Stimulated activated CD4-positive, alpha-beta T cell treated with anti-CD3 and anti-CD28 coated beads, Interleukin-12 subunit alpha, Interleukin-12 subunit beta, amount 100 ng/mL, for 24 hours (primary cell): ENCODE measurements around the gene CNTD1.

ENCODE experiments used
- DNase-seq, 2 experiments: peaks; one replicate each; pipeline ENCODE4 v3.0.0-alpha.2; 2020; ENCODE audit warnings: low read depth in 2 of 2

CNTD1 gene

DNA sequence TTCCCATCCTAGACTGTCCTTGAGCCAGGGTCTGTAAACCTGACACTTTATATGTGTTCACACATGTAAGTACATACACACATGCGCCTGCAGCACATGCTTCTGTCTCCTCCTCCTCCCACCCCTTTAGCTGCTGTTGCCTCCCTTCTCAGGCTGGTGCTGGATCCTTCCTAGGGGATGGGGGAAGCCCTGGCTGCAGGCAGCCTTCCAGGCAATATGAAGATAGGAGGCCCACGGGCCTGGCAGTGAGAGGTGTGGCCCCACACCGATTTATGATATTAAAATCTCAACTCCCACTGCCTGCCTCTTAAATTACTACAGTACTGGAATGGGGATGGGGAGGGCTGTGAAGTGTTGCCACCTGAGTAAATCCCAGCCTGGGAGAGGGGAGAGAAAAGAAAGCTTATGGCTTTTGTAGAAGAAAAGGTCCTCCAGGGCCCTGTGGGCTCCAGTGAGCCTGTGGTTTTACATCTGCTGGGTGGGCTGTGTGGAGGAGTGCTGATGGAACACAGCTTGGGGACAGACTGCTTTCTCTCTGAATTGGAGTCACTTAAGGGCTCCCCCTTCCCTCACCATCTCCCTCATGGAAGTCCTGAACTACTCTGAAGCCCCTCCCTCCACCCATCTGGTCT is 19.2 kb upstream of the CNTD1 start:
- DNase-seq: no peak

DNA sequence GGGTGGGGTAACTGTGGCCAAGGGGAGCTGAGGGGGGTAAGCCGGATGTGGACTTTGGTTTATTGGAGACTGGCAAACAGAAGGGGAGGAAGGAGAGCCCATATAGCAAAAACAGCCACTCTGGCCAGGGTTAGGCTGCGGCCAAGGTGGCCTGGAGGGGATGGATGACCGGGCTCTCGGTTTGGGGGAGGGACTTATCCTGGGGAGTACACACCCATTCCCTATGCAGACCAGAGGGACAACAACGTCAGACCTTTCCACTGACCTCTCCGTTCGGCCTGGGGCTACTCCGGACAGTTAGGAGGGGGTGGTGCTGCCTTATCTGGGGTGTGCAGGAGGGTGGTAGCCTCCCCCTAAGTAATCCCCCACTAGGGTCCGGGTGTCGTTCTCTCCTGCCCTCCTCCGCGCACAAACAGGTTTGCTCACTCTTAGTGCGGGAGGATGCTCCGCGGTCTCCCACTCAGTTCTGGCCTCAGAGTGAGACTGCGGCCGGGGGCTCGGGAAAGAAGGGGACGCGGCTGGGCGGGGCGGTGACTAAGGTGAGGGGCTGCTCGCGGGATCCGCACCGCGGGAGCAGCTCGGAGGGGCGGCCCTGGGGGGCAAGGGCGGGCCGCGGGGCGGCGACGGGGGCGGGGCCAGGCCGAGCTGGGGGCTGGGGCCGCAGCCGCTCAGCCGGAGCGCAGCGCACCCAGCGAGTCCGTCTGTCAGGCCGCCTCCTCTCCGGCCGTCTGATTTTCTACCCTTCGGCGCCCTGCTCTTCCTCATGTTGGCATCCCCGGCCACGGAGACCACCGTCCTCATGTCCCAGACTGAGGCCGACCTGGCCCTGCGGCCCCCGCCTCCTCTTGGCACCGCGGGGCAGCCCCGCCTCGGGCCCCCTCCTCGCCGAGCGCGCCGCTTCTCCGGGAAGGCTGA is 18.5 kb upstream of the CNTD1 start, which contains the start of gene WNK4:
TSS of gene WNK4 (plus strand) at position 675 of the 915 bp plus-strand sequence. CDS start at position 764, 89 bp downstream.
- no peak for DNase-seq

DNA sequence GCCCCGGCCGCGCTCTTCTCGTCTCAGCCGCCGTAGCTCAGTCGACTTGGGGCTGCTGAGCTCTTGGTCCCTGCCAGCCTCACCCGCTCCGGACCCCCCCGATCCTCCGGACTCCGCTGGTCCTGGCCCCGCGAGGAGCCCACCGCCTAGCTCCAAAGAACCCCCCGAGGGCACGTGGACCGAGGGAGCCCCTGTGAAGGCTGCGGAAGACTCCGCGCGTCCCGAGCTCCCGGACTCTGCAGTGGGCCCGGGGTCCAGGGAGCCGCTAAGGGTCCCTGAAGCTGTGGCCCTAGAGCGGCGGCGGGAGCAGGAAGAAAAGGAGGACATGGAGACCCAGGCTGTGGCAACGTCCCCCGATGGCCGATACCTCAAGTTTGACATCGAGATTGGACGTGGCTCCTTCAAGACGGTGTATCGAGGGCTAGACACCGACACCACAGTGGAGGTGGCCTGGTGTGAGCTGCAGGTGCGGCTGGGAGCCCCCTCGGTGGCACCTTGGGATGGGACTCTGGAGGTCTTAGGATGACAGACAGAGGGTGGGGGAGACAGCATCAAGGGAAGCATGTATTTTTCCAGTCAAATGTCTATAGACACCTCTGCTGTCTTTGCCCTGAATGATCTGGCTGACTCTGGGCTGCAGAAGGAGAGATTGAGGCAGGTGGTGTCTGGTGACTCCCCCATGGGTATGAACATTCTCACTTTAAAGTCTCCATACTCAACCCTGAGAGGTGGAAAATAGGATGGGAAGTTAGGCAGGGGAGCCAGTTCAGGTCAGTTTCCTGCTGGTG is 17.6 kb upstream of the CNTD1 start:
- no peak for DNase-seq

DNA sequence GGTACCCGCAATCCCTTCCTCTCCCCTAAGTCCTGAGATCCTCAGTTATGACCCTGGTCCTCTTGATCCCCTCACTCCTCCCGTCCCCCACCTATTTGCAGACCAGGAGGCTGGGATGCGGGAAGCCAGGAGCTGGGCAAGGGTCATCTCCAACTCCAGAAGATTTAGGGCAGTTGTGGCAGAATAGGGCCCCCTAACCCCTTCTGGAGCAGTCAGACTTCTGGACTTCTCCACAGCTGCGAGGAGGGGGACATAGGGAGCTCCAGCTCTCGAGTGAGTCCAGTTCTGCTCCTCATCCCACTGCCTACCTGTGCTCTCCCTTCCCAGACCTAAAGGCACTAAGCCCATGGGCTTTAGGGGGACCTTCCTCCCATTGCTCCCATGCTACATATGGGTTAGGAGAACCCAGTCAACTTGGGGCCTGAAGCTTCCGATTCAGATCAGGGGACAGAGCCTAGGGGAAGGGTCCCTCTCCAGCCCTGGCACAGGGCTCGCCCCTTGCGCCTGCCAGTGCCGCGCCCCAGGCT is 17.0 kb upstream of the CNTD1 start:
- no peak for DNase-seq

DNA sequence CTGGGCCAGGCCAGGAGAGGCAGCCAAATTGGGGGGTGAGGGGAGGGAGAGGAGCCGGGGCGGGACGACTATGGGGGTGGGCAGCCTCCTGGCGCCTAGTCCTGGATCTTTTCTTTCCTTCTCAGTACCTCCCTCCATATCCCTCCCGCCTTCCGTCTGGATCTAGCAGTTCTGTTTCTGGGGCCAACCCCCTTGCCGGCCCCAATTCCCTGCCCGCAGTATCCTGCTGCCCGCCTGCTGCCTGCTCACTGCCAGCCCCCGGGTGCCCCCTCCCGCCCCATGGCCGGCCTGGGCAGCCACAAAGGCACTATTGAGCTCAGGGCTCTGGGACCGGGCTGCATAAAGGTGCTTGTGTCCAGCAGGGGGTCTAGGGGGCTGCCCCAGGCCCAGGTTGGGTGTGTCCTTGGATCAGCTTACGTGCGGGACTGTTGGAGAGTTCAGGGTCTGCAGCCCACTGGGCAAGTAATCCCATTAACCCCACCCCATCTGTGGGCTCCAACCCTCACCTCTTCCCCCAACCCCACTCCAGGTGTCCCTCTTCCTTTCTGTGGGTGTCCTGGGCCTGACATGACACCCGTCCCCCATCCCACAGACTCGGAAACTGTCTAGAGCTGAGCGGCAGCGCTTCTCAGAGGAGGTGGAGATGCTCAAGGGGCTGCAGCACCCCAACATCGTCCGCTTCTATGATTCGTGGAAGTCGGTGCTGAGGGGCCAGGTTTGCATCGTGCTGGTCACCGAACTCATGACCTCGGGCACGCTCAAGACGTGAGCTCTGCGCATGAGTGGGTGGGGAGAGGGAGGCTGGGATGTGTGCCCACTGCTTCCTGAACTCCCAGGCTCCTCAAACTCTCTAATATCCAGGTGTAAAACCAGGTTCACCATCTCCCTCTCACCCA is 16.2 kb upstream of the CNTD1 start:
- no peak for DNase-seq

DNA sequence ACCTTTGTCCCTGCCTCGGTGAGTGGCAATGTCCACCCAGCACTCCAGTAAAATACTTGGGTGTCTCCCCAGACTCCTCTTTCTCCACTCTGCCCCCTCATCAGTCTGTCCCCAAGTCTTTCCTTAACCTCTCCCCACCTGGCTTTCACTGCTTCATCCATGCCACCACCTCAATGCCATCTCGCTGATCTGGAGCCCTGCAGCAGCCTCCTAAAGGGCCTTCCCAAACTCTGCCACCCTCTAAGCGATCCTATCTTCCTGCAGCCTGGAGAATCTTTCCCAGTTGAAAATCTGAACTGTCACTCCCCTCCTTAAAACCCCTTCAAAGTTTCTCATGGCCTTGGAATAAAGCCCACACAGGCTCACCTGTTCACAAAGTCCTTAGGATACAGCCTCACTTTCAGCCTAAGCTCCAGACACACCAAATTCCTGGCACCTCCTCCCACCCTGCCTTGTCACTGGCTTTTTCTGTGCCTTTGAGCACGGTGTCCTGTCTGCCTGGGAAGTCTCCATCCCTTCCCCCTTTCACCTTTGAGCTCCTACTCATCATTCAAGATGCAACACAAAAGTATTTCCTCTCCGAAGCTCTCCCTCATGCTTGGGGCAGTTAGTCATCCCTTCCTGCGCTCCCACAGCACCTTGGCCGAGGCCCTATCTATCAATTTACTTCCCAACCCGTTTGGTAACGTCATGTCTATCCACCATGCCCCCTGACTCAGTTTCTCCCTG is 15.4 kb upstream of the CNTD1 start:
- no peak for DNase-seq

DNA sequence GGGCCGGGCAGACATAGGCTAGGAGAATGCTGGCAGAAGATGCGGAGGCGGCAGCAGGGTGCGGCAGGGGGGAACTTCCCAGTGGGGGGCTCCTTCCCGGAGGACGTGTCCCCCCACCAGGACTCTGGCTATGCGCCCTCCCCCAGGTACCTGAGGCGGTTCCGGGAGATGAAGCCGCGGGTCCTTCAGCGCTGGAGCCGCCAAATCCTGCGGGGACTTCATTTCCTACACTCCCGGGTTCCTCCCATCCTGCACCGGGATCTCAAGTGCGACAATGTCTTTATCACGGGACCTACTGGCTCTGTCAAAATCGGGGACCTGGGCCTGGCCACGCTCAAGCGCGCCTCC is 14.9 kb upstream of the CNTD1 start:
- no peak for DNase-seq

DNA sequence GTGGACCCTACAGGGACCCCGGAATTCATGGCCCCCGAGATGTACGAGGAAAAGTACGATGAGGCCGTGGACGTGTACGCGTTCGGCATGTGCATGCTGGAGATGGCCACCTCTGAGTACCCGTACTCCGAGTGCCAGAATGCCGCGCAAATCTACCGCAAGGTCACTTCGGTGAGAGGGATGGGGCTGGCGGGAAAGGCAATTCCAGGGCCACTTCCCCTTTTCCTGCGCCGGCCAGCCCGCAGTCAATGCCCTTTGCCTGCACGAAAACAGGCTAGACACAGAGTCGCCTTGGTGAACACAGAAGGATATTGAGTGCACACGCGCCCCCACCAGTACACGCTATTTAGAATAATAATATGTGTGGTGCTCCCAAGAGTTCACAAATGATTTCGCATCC is 14.3 kb upstream of the CNTD1 start:
- DNase-seq: no peak

DNA sequence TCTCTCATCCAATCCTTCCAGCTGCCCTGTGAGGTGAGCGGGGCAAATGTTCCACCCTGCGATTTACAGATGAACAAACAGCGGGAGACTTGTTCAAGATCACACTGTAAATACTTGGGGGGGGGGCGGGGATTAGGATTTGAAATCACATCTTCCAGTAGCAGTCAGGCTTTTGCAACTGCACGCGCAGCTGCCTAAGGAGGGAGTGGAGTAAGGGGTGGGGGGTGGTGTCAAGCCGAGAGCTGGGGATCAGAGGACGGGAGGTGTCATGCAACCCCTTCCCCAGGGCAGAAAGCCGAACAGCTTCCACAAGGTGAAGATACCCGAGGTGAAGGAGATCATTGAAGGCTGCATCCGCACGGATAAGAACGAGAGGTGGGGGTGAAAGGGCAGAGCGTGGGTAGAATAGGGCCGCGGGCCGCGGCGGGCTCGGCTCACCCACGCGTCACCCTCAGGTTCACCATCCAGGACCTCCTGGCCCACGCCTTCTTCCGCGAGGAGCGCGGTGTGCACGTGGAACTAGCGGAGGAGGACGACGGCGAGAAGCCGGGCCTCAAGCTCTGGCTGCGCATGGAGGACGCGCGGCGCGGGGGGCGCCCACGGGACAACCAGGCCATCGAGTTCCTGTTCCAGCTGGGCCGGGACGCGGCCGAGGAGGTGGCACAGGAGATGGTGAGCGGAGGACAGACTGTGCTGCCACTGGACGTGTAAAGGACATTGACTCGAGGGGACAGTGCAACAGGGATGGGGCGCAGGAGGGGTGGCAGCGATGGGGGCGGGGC is 13.7 kb upstream of the CNTD1 start:
- no peak for DNase-seq

DNA sequence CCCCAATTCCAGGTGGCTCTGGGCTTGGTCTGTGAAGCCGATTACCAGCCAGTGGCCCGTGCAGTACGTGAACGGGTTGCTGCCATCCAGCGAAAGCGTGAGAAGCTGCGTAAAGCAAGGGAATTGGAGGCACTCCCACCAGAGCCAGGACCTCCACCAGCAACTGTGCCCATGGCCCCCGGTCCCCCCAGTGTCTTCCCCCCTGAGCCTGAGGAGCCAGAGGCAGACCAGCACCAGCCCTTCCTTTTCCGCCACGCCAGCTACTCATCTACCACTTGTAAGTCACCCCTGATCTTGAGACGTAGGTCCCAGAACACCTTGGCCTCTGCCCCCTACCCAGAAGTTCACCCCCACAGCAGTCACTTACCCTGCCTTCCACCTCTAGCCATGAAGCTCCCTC is 11.4 kb upstream of the CNTD1 start:
- no peak for DNase-seq

DNA sequence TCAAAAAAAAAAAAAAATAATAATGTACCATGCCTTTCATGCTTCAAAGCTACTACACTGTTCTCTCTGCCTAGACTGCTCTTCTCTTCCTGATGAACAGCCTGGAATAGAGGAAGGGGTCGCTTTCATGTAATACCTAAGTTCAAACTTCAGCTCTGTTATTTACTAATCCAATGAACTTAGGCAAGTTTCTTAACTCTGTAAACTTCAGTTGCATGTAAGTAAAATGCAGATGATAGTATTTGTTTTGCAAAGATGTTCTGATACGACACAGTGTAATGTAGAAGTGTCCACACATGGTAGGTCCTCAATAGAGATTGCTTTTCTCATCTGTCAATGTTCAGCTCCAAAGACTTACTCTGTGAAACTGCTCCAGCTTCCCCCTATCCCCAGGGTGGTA is 6.7 kb upstream of the CNTD1 start:
- DNase-seq: no peak

DNA sequence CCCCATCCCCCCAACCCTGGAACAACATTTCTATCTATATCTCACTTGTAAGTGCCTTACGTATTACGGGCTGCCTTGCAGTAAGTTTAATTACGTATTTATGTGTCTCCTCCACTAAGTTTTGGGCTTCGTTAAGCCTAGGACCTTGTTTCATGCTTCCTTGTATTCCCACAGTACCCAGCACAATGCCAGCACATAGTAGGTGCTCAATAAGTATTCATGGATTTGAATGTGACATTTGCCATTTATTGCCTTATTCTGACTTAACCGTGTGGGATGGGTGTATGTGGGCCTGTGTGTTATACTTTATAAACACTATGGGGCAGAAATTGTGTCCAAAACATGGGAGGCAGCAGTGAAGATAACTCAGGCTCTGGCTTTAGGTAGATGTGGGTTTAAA is 6.1 kb upstream of the CNTD1 start:
- DNase-seq: no peak

DNA sequence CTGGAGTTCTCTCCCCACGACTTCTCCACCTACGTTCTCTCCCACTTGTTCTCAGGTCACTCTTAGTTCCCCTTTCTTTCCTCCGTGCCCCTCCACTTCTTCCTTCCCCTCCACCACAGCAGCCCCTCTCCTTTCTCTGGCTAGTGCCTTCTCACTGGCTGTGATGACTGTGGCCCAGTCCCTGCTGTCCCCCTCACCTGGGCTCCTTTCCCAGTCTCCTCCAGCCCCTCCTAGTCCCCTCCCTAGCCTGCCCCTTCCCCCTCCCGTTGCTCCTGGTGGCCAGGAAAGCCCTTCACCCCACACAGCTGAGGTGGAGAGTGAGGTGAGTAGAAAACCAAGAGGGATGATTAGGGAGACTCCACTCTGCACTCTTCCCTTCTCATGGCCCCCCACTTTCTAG is 3.6 kb upstream of the CNTD1 start:
- DNase-seq: no peak

DNA sequence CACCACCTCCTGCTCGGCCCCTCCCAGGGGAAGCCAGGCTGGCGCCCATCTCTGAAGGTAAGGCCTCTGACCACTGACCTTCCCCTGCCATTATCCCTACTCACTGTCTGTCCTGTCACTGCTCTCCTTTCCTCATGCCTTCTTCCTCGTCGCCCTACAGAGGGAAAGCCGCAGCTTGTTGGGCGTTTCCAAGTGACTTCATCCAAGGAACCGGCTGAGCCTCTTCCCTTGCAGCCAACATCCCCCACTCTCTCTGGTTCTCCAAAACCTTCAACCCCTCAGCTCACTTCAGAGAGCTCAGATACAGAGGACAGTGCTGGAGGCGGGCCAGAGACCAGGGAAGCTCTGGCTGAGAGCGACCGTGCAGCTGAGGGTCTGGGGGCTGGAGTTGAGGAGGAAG is 3.2 kb upstream of the CNTD1 start:
- no peak for DNase-seq

DNA sequence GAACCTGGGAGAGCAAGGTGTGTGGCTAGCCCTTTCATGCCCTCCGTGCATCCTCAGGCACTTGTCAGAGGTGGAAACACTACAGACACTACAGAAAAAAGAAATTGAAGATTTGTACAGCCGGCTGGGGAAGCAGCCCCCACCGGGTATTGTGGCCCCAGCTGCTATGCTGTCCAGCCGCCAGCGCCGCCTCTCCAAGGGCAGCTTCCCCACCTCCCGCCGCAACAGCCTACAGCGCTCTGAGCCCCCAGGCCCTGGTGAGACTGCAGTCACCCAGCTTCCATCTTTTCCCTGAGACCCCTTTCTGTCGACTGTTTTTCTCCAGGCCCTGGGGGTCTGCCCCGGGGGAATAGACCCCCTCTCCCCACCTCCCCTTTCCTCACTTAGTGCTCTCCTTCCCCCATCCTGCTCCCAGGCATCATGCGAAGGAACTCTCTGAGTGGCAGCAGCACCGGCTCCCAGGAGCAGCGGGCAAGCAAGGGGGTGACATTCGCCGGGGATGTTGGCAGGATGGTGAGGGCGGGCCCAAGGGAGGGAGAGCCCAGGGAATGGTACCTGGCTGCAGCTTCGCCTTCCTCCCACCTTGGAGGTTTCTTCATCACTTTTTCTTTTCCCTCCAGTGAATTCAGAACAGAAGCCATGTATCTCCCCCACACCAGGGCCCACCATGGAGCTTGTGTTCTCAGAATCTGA is 2.4 kb upstream of the CNTD1 start:
- no peak for DNase-seq

DNA sequence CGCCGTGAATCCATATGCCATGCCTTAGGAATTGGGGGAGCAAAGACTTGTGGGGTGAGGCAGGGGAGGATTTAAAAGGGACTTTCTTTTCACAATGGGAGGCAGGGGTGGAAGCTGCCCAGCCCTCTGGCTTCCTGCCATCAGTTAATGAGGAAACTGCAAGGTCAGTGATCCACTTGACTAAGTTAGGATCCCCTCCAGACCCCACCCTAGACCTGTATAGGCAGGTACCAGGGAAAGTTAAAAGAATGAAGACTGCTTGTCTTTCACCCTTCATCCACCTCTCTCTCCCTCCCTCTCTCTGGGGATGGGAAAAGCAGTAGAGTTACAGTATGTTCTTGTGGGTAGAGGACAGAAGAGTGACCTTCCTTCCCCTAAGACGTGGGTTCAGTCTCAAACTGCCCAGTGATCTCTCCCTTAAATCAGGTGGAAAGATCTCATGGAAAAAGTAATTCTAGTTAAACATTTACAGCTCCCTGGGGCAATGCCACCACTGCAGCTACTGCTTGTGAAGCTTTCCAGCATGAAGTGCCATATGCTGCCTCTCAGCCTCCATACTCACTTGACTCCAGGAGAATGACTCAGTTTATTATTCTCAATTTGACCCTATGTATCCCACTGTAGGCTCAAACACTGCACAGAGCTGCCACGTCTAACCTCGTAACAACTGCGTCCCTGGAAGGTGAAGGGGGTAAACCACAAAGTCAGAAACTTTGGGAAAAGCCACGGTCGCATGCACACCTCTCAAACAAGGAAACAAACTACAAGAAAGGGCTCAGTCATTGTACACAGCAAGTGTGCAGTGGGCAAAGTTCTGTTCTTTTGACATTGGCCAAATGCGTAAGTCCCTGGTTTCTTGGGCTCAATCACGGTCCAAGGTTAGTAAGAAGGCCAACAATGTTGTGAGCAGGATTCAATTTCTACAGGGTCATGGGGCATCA is 1.3 kb upstream of the CNTD1 start:
- no peak for DNase-seq

DNA sequence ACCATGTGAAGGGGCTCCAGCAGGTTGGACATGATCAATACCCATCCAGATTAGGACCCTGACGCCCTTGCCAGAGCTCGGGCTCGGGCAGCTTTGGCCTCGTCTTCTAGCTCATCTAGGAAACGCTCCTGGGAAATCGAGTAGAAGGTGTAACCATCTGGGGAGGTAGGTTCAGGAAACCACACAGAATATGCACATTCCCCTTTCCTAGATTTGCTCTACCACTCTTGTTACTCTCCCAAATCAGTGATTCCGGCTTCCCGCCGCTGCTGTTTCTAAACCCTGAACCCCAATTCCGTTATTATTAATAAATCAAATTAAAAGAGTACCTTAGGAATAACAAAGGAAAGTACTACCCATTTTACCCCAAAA is 664 bp upstream of the CNTD1 start:
- DNase-seq: no peak
